Stimulated activated CD4-positive, alpha-beta T cell treated with anti-CD3 and anti-CD28 coated beads, Interleukin-2, amount 100 ng/mL, for 48 hours (primary cell): ENCODE measurements around the gene SRCIN1.
A peak's percentile ranks its signal among the peaks of the same experiment; 100 is the strongest.
"Not testable (repeated sequence)": the region's sequence is repeated elsewhere in the genome, so short reads cannot be mapped to it uniquely, and the experiment has no call there.

ENCODE experiments used
- DNase-seq, 2 donors: peaks; one replicate each; pipeline ENCODE4 v3.0.0-alpha.2; 2020

Gene SRCIN1

DNA sequence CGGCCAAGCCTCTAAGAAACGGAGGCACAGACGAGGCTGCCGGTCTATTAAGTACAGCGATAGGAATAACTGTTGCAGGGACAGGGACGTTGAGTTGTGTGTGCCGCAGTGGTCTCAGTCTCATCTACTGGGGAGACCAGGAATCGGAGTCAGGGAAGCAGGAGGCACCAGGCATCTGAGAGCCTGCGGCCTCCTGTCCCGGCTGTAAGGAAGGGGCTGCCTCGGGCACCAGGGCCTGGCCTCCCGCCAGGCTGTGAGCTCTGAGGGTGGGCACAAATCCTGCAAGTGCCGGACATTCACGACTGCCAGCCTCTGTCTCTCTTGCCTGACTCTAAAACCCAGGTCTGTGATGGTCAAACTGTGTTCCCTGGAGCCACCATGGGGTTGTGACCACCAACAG is 101.5 kb downstream of the SRCIN1 start:
- DNase-seq, result no peak

DNA sequence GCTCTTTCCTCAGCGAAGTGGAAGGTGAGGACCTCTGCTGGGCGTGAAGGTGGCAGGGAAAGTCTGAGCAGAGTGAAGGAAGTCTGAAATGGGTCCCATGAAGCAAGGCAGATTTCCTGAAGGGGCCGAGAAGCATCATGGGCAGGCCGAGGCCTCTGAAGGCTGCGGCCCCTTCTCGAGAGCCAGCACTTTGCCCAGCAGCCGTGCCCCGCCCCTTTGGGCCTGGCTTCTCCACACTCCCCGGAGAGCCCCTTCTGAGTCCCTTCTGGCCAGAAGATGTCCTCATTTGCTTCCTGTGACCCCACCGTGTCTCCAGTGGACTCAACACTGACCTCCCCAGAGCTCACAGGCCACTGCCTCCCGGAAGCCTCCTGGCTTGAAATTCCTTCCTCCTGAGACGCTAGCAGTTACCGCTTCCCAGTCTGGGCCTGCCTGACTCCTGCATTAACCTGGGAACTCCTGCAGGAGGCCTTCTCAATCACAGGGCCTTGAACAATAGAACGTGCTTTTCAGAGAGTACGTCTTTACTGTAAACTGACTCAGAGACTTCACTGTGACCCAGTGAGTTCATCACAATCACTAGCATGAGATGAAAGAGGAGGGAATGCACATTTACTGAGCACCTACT is 102.4 kb downstream of the SRCIN1 start:
- not testable (repeated sequence) for DNase-seq

DNA sequence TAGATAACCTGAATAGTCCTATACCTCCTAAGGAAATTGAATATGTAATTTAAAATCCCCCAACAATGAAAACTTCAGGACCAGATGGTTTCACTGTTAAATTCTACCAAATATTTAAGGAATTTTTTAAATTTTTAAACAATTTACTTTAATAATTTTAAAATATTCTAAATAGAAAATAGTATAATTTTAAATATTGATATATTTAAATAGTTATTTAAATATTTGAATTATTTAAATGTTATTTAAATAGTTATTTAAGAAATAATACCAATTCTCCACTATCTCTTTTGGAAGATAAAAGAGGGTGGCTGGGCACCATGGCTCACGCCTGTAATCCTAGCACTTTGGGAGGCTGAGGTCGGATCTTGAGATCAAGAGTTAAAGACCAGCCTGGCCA is 104.0 kb downstream of the SRCIN1 start:
- not testable (repeated sequence) for DNase-seq

DNA sequence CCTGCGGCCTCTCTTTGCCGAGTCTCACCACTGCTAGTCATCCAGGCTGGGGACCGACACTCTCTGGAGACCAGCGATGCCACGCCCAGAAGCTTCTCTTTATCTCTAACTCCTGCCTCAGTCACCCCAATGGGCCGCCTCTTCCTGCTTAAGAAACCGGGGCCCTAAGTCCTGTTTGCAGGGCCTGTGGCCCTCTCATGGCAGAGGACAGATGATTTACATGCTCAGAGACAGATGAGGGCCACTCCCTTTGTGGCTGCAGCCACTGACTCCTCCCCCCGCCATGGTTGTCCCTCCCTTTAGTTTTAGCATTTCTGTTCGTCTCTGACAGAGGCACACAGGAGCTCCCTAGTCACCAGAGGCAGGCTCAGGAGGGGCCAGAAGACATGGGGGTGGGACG is 106.5 kb downstream of the SRCIN1 start:
- DNase-seq, result not testable (repeated sequence)

DNA sequence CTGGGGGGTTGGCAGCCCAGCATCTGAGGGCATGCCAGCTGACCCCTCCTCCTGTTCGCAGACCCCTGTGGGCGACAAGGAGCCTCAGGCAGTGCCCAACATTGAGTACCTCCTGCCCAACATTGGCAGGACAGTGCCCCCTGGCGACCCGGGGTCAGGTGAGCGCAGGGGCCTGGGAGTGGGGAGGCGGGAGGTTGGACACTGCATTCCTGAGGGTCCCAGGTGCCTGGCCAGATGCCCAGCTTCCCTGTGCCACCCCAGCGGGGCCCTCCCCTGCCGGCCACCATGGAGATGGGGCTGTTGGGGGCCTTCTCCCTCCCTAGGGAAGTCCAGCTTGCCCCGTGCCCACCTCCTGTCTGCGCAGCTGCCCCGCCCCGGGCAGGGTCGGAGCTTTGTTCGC is 107.4 kb downstream of the SRCIN1 start:
- DNase-seq, result no peak

DNA sequence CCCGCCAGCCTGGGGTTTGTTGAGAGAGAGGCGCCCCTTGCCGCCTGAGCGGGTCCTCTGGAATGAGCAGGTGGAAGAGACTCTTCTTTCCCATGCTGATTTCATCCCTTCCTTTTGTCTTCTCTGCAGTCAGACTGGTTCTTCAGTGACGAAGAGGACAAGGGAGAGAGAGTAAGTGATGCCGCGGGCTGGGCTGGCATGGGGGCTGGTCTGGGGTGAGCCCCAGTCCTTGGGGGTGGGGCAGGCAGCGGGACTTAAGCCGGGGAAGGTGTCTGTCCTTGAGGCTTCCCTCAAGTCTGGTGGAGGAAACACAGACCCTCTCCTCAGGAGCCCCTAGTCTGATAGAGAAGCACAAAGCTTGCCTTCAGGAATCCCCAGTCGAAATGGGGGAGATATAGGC is 108.1 kb downstream of the SRCIN1 start:
- not testable (repeated sequence) for DNase-seq

DNA sequence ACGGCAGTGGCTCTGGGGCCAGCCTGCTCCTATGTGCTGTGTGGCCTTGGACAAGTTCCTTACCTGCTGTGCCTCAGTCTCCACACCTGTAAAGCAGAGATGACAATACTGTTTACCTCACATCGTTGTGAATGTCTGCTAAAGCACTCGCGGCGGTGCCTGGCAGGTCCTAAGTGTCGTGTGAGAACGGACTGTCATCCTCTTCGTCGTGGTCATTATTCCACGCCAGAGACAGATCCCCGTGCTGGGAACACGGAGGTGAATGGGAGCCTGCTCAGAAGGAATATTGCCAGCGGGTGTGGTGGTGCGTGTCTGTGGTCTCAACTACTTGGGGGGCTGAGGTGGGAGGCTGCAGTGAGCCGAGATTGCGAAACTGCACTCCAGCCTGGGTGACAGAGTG is 111.6 kb downstream of the SRCIN1 start:
- DNase-seq, result not testable (repeated sequence)

DNA sequence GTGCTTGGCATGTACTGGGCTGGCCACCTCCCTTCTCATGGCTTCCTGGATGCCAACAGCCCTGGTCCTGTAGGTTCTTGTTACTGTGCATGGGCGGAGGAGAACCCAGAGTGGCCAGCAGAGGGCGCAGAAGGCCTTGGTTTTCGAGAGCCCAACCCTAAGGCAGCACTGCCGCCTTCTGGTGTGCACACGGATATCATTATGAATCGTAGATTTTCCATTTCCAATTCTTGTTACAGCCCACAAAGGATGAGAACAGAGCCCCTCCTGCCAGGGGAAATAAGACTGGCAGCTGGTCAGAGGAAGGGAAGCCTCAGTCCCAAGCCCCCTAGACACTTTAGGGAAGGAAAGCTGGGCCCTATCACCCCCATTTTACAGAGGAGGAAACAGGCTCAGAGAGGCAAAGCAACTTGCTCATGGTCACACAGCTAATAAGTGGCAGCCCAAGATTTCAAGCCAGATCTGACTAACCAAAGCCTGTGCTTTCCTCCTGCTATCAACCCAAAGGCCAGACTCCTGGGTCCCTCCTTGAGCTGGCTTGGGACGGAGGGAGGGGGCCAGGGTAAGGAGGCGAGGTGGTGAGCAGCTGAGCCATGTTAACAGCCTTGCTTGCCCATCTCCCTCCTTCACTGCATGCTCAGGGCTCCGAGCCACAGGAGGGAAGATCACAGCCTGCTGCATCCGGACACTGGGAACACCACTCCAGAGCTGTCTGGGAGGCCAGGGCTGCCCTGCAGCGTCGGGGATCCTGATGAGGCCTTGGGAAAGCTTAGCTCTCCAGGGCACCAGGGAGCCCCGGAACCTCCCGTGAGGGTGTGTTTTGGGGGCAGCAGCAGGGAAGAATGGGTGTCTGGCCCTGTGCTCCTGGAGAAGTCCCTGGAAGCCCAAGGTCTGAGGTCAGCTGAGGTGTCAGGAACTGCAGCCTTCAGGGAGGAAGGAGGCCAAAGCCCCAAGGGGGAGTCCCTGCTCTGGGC is 113.4 kb downstream of the SRCIN1 start:
- peak; percentile 92 to 96 for DNase-seq

DNA sequence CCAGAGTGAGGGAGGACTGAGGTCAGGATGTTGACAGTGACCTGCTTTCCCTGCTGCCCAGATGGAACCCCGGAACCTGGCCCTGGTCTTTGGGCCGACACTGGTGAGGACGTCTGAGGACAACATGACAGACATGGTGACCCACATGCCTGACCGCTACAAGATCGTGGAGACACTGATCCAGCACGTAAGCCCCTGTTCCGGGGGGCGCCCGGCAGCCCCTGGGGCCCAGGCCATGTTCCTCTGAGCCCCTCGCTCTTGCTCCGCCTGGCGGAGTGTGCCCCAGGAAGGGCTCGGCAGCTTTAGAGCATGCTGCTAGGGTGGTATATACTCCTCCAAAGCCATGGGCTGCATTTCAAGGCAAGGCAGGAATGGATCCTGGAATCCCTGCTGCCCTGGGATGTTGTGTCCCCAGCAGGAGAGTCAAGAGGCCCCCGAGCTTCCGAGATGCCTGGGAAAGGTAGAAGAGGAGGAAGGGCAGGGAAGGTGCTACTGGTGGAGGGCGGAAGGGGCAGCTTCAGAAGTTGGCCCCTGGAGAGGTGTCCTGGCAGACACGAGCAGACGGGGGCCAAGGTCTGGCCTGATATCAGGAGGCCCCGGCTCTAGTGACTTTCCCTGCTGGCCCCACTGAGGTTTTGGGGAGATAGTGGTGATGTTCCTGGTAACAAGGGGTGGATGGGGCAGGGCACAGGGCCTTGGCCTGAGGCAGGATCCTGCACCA is 114.2 kb downstream of the SRCIN1 start:
- DNase-seq, result not testable (repeated sequence)

DNA sequence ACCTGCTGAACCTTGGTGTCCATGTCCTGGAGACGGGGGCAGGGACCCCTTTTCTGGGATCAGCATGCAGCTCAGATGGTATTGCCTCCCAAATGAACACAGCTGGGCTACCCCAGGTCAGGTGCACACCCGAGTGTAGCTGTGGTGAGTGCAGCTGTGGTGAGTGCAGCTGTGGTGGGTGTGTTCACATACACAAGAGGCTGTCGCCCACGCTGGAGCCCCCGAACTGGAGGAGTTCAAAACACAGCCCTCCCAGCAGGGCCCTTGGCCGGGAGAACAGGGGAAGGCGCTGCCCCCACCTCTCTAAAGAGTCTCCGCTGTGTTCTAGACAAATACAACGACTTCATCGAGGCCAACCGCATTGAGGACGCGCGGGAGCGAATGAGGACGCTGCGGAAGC is 116.0 kb downstream of the SRCIN1 start:
- not testable (repeated sequence) for DNase-seq

DNA sequence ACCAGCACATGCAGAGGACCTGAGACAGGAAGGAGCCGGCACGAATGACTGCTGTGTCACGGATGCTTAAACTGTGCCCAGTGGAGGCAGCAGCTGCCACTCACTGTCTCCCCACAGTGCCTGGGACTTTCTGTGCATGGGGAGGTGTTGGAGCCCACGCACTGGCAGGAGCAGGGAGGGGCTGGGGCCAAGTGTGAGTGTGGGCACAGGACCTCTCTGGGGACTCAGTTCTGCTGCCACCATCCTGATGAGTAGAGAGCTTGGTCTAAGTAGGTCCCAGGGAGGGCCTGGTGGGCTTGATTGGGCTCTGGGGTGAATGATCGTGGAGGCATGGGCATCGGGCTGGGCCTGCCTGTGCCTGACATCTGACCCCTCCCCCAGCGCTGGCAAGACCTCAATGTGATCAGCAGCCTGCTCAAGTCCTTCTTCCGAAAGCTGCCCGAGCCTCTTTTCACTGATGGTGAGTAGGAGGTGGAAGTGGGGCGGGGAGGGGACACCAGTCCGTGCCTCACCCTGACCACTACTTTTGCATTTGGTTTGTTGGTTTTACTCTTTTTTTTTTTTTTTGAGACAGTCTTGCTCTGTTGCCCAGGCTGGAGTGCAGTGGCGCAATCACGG is 120.0 kb downstream of the SRCIN1 start:
- DNase-seq, result peak; percentile 17 to 21

DNA sequence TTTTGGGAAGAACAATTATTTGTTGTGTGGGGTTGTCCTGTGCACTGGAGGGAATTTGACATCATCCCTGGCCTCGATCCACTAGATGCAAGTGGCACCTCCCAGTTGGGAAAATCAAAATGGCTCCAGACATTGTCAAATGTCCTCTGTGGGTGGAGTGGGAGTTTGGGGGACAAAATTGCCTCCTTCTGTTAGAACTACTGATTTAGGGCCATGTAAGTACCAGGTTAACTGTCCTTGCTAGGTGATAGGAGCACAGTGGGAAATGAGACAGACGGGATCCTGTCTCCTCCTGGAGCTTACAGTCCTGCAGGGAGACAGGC is 120.6 kb downstream of the SRCIN1 start:
- no peak for DNase-seq

DNA sequence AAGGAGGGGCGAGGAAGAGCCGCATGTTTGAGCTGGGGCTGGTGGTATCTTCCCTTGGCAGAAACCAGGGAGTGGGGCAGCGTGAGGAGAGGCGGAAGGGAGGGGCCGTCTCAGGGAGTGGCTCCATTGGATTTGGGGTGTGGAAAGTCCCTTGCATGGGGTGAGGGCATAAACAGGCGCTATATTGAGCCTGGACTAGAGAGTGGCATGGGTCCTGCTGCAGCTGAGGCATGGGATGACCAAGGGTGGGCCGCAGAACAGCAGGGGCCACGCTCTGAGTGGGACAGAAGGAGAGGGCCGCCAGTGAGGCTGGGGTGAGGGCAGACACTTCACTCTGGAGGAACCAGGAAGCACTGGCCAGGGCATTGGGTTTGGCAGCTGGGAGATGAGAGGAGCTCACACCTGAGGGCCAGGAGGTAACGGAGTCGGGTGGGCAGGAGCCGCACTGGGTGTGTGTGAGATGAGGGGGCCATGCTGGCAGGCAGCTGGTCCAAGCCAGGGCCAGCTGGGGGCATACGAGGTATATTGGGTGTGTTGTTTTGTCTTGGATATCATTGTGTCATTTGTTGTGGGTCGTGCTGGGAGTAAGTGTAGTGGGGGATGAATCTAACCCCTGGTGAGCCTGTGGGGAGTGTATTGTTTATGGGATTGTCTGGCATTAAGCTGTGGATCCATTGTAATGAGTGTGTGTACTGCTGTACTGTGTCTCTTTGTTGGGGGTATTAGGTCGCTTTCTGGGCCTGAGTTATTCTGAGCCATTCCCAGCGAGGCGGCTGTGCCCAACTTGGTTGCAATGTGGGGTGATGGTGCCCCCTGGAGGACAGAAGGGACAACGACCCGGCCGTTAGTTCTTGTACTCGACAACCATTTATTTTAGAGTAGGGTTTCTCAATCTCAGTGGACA is 121.3 kb downstream of the SRCIN1 start:
- peak; percentile 66 to 71 for DNase-seq

DNA sequence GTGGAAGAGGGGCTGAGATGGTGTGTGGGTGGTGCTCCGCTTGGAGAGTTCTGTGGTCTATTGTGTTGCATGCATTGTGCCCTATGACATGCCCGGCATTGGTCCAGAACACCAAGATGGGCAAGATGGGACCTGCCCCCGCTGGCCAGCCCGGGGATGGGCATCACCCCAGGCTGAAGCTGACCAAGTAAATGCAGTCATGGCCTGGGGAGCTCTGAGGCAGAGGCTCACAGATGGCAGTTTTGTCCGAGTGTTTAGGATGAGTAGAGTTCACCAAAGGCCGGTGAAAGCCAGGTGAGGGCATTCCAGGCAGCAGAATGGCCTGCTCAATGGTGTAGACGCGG is 123.1 kb downstream of the SRCIN1 start:
- DNase-seq, result not testable (repeated sequence)

DNA sequence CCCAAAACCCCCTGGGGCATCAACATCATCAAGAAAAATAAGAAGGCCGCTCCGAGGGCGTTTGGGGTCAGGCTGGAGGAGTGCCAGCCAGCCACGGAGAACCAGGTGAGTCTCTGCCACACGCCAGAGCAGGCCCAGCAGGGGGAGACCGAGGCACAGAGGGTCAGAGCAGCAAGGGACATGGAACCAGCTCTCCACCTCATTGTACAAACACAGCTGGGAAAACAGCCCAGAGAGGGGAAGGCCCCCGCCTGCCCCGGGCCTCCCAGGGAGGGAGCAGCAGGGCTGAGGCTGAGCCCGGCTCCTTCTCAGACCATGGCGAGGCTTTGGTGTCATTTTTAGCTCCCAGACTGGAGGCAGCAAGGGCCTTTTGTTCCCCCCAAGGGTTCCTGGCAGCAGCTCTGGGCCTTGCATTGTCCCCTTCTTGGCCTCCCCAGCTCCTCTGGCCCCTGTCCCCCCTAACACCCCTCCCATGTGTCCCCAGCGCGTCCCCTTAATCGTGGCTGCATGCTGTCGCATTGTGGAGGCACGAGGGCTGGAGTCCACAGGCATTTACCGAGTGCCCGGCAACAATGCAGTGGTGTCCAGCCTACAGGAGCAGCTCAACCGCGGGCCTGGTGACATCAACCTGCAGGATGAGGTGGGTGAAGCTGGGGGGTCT is 123.6 kb downstream of the SRCIN1 start:
- DNase-seq, result not testable (repeated sequence)
